Neural crest cell (in vitro differentiated cells): ENCODE results near the gene TENT5A. TPM values are rescaled to one million over a fixed set of nuclear protein-coding genes. Genes with fewer than 3 reads are reported as not detected.

ENCODE experiments used
- DNase-seq: peaks from one replicate; pipeline ENCODE4 v3.0.0; 2021; ENCODE audit warnings: low read depth, mixed read lengths, low spot score
- H3K27ac Mint-ChIP-seq: one replicate; pipeline ENCODE4 v1.8.0; 2021; ENCODE audit warnings: mild to moderate bottlenecking, mixed read lengths; ENCODE audit not compliant: unreplicated experiment
- H3K27me3 Mint-ChIP-seq: 2 replicates; pipeline ENCODE4 v1.8.0; 2021; ENCODE audit warnings: low read depth, mild to moderate bottlenecking, mixed read lengths
- H3K36me3 Mint-ChIP-seq: 2 replicates; pipeline ENCODE4 v1.8.0; 2021; ENCODE audit warnings: low read depth, mild to moderate bottlenecking, mixed read lengths
- H3K4me1 Mint-ChIP-seq: 2 replicates; pipeline ENCODE4 v1.8.0; 2021; ENCODE audit warnings: mixed read lengths
- H3K4me3 Mint-ChIP-seq: one replicate; pipeline ENCODE4 v1.8.0; 2021; ENCODE audit warnings: mild to moderate bottlenecking, mixed read lengths
- H3K9me3 Mint-ChIP-seq: 2 replicates; pipeline ENCODE4 v1.8.0; 2021; ENCODE audit warnings: mixed read lengths
- total RNA-seq: library from RNA; stranded (reverse); gene quantifications from 2 replicates; pipeline ENCODE4 v1.2.1, GENCODE V29; 2021
- TF ChIP-seq, protein P1 (sequence below): fragments of 200-600 bp; sonication (generic); conservative IDR thresholded peaks from 2 replicates; pipeline ENCODE4 v1.5.0; 2021; ENCODE audit warnings: antibody characterized with exemption, mild to moderate bottlenecking

The TENT5A gene
- total RNA-seq, 1 donor from 2014 or later = 4.6 TPM

DNA sequence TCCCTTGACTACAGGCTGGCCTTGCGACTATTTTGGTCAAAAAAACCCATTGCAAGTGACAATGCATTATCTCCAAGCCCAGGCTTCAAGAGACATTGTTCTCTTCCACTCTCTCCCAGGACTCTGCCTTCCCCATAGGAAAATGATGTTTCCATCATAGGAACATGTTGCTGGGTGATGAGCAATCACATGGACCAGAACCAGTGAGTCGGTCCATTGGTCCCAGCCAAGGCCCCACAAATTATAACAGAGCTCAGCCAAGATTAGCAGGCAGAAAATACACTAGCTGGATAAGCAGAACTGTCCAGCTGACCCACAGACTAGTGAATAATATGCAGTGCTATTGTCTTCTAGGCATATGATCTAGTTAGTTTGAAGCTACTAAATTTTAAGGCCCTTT is 27.4 kb downstream of the TENT5A start:
- Mint-ChIP-seq H3K4me3 (no peak overlapping the region), H3K9me3 (no peaks in the 10 kb centered on the region), H3K36me3 (no peaks in the 10 kb centered on the region), H3K27me3 (no peaks in the 10 kb centered on the region), H3K27ac (no peak overlapping the region), H3K4me1 (no peaks in the 10 kb centered on the region)
- TF ChIP-seq, protein P1, sequence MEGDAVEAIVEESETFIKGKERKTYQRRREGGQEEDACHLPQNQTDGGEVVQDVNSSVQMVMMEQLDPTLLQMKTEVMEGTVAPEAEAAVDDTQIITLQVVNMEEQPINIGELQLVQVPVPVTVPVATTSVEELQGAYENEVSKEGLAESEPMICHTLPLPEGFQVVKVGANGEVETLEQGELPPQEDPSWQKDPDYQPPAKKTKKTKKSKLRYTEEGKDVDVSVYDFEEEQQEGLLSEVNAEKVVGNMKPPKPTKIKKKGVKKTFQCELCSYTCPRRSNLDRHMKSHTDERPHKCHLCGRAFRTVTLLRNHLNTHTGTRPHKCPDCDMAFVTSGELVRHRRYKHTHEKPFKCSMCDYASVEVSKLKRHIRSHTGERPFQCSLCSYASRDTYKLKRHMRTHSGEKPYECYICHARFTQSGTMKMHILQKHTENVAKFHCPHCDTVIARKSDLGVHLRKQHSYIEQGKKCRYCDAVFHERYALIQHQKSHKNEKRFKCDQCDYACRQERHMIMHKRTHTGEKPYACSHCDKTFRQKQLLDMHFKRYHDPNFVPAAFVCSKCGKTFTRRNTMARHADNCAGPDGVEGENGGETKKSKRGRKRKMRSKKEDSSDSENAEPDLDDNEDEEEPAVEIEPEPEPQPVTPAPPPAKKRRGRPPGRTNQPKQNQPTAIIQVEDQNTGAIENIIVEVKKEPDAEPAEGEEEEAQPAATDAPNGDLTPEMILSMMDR = no peak
- no peak for DNase-seq

DNA sequence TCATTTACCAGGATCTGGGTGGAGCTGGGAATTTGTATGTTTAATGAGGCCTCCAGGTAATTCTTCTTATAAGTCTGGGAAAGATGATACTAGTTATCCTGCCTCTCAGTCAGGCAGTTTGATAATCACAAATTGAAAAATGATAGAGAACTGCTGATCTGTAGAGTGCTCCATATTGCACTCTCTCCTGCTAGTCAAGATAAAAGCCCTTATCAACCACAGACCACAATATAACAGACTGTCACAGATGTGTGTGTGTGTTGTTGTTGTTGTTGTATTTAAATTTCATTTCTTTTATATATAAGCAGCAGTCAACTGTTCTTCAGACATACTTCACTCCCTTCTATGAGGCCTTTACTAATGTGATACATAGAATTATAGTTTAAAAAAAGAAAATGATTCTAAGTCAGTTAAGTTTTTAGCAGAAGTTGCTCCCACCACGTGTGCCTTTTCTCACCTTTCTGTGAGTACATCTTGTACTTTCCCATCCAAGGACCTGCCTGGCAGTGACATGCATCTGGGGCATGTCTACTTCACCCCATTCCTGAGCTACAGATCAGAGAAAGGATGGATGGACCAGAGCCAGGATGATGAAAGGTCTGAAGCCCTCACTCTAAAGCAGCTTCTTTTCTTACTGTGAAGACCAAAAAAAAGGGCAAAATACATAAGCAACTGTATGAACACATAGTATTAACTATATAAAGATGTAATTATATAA is 29.8 kb downstream of the TENT5A start:
- Mint-ChIP-seq H3K27ac (no peak overlapping the region), H3K27me3 (no peaks in the 10 kb centered on the region), H3K9me3 (no peaks in the 10 kb centered on the region), H3K36me3 (no peaks in the 10 kb centered on the region), H3K4me1 (no peaks in the 10 kb centered on the region), H3K4me3 (no peak overlapping the region)
- no peak for DNase-seq
- TF ChIP-seq, protein P1 = no peak

DNA sequence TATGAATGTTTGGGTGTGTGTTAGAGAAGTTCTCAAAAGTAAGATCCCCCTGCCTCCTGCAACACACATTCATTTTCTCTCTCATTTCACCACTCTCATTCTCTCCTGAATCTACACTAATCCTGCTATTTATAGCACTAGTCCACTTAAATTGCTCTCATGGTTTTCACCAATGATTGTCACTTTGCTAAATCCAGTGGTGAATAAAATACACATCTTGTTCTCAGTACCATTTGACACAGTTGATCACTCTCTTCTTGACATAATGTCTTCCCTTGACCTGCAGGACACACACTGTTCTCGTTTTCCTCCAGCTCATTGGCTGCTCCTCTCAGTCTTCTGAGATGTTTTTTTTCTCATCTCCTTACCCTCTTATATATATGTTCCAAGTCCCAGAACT is 32.1 kb downstream of the TENT5A start:
- TF ChIP-seq, protein P1 = no peak

GRCh38 chr6:81718126-81718525 is 34.4 kb downstream of the TENT5A start:
- Mint-ChIP-seq H3K27me3 (no peaks in the 10 kb centered on the region), H3K9me3 (no peaks in the 10 kb centered on the region), H3K4me1 (peaks cover 3% of the 10 kb centered on the region), H3K36me3 (no peaks in the 10 kb centered on the region), H3K4me3 (no peak overlapping the region), H3K27ac (no peak overlapping the region)
- TF ChIP-seq, protein P1 = no peak
- no peak for DNase-seq

More for the DNA sequence above, 32.1 kb downstream of the TENT5A start:
- no peak for DNase-seq
- no peaks in the 10 kb centered on the region for H3K27me3 Mint-ChIP-seq
- H3K4me3 Mint-ChIP-seq = no peak overlapping the region
- H3K4me1 Mint-ChIP-seq = peaks cover 3% of the 10 kb centered on the region
- no peaks in the 10 kb centered on the region for H3K9me3 Mint-ChIP-seq
- H3K36me3 Mint-ChIP-seq = no peaks in the 10 kb centered on the region
- H3K27ac Mint-ChIP-seq = no peak overlapping the region

GRCh38 chr6:81714684-81715083 is 37.8 kb downstream of the TENT5A start:
- H3K27ac Mint-ChIP-seq = no peak overlapping the region
- no peaks in the 10 kb centered on the region for H3K27me3 Mint-ChIP-seq
- TF ChIP-seq, protein P1 = no peak
- H3K4me3 Mint-ChIP-seq = no peak overlapping the region
- no peak for DNase-seq
- H3K36me3 Mint-ChIP-seq = no peaks in the 10 kb centered on the region
- H3K4me1 Mint-ChIP-seq = peaks cover 3% of the 10 kb centered on the region
- peaks cover 3% of the 10 kb centered on the region for H3K9me3 Mint-ChIP-seq
